Measurements from ENCODE around the gene MYMK.

MYMK gene

DNA sequence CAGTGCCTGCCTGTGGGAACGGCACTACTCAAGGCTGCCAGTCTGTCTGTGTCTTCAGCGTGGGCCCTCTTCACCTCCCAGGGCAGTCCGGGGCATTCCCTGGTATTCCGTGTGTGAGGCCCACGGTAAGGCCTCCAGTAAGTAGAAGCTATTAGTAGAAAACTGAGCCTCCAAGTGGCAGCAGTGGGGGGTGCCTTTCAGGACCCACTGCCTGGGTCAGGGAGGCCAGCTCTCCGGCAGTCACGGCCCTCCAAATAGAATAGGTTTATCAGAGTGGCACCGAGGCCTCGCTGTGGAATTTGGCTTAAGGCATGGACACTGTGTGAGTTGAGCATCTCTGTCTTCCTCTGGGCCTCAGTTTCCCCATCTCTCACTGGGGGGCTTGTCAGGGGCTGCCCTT is 32.8 kb upstream of the MYMK start:
- no peak for DNase-seq

GRCh38 chr9:133556354-133556753 is 31.6 kb upstream of the MYMK start:
- DNase-seq = no peak

GRCh38 chr9:133554729-133555128 is 30.0 kb upstream of the MYMK start:
- no peak for DNase-seq

GRCh38 chr9:133553973-133554713 is 29.4 kb upstream of the MYMK start:
- DNase-seq = no peak

GRCh38 chr9:133553123-133553522 is 28.4 kb upstream of the MYMK start:
- DNase-seq = no peak

DNA sequence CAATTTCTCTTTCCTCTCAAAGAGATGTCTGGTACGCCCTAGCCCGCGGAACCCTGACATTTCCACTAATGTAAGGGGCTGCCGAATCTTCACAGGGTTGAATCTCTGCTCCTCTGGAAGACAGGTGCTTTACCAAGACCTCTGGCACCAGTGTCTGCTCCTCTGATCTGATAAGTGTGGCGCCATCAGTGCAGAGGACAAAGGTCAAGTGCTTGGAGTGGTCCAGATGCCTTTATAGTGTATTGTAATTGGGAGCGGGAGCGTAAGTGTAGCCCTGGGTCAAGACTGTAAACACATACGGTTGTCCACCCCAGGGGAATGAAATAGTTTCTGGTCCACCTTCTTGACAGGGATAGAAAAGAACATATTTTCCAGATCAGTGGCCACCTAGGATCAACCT is 27.5 kb upstream of the MYMK start:
- no peak for DNase-seq

DNA sequence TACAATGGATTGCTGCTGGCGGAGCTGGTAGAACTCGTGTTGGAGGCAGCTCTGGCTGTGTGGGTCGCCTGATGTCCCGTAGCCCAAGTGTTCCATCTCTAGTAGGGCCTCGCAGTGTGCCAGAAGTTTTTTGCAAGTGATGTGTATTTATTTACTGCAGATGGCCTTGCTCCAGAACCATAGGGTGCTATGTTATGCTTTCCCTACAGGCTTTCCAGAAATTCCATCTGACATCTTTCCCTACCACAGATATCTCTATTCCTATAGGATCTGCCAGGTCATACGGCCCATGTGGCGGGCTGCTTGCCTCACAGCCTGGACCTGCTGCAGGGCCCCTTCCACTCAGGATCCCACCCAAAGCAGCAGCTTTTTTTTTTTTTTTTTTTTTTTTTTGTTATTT is 26.7 kb upstream of the MYMK start:
- DNase-seq = no peak

DNA sequence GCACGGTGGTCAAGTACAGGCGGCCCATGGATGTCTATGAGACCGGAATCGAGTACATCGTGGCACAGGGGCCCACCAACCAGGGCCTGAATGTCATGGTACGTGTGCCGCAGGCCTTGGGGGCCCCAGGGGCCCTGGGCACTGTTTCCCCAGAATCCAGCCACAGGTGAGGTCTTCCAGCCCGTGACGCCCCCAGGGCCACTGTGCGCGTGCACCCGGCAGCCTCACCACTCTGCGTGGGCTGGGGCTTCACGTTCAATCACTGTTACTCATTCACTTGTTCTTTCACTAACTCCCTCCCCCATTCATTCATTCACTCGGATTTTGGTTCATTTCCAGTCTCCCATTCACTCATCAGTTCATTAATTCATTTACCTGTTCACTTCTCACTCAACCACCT is 22.4 kb upstream of the MYMK start:
- no peak for DNase-seq

DNA sequence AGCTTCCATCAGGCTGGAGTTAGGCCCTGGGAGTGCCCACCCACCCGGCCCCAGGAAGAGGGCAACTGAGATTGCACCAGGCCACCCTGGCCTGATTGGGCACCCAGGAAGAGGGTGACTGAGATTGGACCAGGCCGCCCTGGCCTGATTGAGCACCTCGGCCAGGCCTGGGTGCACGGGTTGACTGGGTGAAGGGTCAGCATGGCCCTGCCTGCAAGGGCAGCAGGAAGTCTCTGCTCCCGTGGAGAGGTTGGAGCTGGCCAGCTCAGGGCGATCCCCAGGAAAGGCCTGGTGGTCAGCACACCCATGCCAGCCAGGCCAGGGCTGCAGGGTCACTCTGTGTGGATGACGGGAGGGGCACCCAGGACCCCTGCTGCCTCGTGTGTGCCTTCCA is 21.5 kb upstream of the MYMK start:
- no peak for DNase-seq

GRCh38 chr9:133545494-133546286 is 20.9 kb upstream of the MYMK start:
- DNase-seq = no peak

GRCh38 chr9:133543772-133544467 is 19.2 kb upstream of the MYMK start:
- no peak for DNase-seq

GRCh38 chr9:133542002-133542401 is 17.2 kb upstream of the MYMK start:
- DNase-seq = no peak

- no peak for DNase-seq
These were observed 15.9 kb upstream of the MYMK start for GRCh38 chr9:133540698-133541025.

GRCh38 chr9:133539991-133540697 is 15.4 kb upstream of the MYMK start:
- no peak for DNase-seq

- DNase-seq = no peak
These were observed 14.4 kb upstream of the MYMK start for GRCh38 chr9:133538851-133539833.

DNA sequence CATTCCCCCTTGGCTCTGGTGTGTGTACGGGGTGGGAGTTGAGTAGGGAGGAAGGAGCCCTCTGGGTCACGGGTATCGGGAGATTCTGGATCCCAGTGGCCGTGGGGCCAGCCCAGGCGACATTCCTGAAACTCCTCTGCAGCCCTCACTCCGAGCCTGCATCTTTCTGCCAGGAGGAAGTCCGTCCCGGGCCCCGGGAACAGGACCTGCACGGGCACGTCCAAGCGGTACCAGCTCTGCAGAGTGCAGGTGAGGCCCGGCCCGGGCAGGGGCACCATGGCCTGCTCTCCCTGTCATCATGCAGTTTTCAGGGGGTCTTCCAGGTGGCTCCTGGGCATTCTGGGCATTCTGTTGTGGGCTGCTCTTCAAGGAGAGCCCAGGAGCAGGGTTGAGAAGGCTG is 13.4 kb upstream of the MYMK start:
- no peak for DNase-seq

DNA sequence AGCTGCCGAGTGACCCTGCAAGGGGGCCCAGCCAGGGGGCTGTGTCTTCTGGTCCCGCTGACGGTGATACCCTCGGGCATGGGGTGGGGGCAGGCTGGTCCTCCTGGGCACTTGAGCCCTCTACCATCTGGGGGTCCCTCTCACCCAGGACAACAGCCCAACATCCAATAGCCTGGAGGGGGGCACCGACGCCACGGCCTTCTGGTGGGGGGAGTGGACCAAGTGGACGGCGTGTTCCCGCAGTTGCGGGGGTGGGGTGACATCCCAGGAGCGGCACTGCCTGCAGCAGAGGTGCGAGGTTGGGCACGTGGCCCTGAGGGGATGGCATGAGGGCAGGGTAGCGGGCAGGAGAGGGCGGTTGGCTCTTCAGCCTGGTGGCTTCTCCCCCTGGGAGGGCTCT is 12.5 kb upstream of the MYMK start:
- no peak for DNase-seq

- no peak for DNase-seq
These were observed 11.8 kb upstream of the MYMK start for GRCh38 chr9:133536536-133536935.

DNA sequence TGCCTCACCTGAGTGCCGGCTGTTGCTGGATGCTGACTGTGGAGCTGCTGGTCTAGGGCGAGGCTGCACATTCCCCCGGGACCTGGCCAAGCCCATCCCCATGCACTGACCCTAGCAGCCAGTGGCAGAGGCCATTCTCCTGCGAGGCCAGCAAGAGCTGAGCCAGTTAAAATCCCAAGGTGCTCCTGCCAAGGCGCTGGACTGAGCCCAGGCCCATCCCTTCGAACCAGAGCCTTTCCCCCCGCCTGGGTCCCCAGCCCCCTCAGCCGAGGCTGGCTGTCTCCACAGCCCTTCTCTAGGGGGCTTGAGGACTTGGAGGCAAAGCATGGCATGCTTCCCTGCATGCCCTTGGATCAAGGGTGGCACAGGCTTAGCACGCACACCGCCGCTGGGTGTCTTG is 11.3 kb upstream of the MYMK start:
- DNase-seq = no peak

GRCh38 chr9:133535306-133535877 is 10.6 kb upstream of the MYMK start:
- no peak for DNase-seq

GRCh38 chr9:133534346-133535291 is 9.9 kb upstream of the MYMK start, which contains the start of gene ADAMTSL2:
Gene ADAMTSL2, plus strand, starts transcription at chr9:133534704. Its CDS starts 2,009 bp downstream, at chr9:133536713.
- DNase-seq = no peak
